Astrocyte of the hippocampus (primary cell): ENCODE results near the gene HSPB3.
"Not testable (repeated sequence)": the region's sequence is repeated elsewhere in the genome, so short reads cannot be mapped to it uniquely, and the experiment has no call there.

Experiments
- DNase-seq: peaks from one replicate; pipeline ENCODE4 v3.0.0; 2011; ENCODE audit warnings: low read depth, low spot score

HSPB3 gene

DNA sequence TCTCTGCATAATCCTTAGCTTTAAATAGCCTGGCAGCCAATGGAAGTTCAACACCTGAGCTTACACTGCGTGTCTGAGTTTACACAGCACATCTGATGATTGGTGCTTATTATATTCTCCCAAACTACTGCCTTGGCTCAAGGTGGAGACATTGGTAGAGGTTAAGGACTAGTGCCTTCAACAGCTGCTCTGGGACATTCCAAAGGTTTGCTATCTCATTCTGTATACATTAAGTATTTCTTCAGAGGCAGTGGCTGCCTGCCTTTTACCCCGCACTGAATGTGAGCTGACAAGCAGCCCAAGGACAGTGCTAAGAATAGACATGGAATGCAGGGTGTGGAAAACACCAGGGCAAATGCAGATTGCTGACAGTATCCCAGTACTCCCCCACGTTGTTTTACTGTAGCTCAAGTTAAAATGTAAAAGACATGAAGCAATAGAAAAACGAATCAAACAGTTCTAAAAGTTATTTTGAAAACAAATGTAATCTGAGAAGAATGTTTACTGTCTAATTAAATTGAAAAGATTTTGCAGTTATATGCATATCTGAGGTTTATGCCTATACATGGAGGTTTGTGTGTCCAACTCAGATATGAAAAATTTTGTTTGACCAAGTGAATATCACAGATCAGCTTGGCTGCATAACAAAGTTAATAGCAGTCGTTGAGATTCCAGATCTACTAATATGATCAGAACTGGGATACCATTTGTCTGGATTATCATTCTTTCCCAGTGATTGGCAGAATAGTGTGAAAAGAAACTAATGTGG, 1.8 kb downstream of the HSPB3 start:
- peak; percentile 76 for DNase-seq

DNA sequence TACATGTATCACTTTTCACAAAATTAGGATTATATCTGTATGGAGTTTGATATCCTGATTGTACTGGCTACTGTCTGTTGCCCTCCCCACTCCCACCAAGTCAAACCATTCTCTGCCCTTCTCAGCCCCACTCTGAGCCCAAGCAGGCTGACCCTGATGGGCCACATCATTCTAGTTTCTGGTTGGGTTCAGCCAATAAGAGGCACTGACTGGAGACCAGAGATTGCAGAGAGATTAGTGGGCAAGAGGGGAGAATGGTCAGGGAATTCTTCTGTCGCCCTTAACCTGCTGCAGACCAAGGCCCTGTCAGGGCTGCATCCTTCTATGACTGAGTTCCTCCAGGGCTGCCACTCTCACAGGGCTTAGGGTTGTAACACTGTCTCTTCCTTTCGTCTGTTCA, 2.7 kb downstream of the HSPB3 start:
- DNase-seq = no peak

DNA sequence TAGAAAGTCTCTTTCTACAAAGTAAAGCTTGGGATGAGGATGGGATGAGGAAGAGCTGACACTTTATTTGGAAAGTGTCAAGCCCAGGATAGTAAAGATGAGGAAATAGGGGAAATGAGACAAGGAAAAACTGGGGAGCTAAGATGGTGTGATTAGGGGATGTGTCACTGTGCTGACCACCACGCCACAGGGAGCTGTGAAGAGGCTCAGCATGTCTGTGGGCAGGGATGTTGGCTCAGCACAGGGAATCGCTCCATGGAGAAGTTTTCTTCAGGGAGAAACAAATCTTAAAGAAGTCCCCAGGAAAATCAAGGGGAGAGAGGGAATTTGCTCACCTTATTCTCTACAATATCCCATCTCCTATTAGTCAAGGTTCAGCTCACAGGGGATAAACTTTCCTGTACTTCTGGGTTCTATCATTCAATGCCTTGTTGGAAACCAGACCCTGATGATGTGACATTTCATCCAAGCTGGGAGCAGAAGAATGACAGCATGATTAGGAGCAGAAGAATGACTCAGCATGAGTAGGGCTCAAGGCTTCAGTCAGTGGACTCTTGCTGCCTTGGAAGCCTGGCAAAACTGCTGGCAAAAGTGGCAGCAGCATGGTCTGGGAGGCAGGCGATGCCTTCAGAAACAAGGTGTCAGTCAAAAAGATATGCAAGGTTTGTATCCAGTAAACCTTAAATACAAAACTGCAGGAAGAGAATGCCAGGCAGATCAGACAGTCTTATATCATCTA, 4.9 kb downstream of the HSPB3 start:
- peak; percentile 39 for DNase-seq

DNA sequence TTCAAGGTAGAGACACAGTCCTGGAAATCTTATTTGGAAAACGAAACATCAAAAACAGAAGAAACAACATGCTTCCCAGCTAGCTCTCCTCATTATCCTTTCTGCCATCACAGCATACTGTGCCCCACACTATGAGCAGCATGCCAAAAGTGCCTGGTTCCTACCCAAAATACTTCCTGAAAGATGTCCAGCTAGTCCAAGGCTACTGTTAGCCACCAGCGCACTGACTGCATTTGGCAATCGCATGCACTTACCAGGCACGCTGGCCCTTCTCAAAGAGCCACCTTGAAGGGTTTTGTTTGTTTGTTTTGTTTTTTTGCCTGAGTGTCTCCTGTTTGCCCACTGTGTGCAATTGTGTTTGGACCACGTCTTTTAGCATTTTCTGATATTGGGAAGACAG, 6.8 kb downstream of the HSPB3 start:
- no peak for DNase-seq

DNA sequence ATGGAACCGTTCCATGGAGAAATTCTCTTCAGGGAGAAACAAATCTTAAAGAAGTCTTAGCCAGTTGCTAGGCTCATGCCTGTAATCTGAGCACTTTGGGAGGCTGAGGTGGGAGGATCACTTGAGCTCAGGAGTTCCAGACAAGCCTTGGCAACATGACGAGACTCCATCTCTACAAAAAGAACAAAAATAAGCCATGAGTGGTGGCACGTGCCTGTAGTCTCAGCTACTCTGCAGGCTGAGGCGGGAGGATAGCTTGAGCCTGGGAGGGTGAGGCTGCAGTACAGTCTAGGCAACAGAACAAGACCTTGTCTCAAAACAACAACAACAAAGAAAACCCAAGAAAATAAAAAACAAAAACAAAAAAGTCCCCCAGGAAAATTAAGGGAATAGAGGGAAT, 8.2 kb downstream of the HSPB3 start:
- no peak for DNase-seq

DNA sequence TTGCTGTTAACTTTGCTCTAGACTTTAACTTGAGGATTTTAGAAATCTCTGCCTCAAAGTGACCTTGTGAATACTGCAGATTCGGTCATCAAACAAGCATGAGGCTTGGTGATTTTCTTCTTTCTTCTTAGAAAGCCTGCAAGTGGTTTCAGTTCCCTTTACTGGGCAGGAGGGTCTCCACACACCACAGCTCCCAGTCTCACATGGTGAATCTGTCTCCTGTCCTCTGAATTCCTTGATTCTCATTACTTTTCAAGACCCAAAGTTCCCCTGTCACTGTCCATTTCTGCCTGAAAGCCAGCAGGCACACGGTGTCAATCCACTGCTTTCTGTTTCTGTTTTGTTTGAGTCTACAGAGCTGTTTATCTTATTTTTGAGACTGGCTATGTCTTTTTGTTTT, 14.1 kb downstream of the HSPB3 start:
- DNase-seq = no peak

DNA sequence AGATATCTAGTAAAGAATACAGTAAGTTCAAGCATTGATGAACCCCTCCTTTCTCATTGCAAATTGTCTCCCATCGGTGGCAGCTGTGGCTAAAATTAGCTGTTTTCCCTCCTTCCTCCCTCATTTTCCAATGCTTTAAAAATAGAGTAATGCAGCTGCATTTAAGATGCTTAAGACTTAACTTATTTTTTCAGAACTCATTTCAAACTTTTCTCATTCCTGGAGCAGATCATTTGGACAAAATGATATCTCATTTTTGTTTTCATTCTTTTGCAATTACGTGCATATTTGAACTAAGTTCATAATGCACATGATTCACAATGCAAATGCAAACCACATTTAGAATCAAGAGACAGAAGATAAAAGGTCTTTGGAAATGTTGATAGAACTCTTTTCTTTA, 14.6 kb downstream of the HSPB3 start:
- DNase-seq = no peak

DNA sequence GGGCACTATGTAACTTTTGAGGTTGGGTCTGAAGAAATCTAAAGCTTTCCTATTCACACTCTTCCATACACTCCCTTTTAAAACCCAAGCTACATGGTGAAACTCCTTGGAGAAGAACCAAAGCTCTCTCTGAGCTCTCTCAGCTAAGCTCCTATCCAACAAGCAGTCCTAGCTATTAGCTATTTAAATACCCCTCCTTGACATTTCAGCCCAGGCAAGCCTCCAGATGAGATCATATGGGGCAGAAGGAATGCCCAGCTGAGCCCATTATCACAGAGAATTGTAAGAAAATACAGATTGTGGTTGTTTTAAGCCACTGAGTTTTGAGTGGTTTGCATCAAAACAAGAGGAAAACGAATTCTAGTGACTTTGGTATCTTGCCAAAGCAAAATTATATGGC, 15.2 kb downstream of the HSPB3 start:
- DNase-seq = peak; percentile 77

DNA sequence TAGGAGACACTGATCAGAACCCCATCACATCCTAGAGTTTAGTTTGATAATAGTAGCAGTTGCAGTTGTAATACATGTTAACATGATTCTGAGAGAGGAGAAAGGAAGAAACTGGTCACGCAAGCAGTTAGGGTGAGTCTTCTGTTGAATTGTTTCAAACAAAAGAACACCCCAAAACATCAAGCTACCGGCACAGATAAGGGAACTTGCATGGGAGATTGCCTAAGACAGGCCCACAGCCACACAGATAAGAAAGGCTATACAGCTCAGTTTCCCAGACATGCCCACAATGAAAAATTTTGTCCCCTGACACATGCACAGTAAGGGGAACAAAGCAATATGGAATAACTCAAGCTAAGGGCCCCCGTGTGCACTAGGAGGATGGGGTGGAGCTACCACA, 15.9 kb downstream of the HSPB3 start:
- DNase-seq = no peak

DNA sequence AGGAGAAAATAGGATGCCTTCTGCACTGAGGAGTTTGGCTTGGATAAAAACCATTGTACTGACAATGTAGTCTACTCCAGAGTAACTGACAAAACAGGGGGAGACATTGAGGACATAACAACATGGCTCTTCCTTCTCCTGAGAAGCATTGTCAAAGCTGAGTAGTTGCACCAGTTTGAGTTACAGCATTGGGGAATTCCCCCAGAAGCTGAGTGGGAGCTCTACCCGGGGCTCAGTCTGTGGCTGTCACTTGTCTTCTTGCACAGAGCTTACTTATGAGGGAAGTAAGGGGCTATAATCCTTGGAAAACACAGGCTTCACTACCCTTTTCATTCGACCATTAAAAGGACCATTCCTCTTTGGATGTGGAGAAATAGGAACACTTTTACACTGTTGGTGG, 21.2 kb downstream of the HSPB3 start:
- DNase-seq = no peak

DNA sequence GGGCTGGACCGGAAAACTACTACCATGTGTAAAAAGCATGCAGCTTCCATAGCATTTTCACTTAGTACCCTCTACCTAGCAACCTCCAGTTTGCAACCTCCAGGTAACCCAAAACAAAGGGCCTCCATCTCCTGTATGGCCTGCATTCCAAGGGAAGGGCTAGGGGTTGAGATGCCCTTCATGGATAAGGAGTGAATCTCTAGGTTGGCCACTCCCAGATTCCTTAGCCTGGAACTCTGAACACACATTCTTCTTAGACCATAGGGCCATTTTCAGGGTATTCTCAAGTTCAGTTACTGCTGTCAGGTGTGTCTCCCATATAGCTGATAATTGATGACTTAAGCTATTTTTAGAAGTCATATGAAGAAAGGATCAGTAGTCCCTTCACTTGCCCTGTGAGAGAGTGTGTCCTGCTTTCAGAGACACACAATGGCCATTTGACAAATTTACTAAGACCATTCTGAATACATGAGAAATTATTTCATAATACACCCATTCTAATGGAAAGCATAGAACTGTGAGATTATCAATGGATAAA, 22.5 kb downstream of the HSPB3 start:
- no peak for DNase-seq

DNA sequence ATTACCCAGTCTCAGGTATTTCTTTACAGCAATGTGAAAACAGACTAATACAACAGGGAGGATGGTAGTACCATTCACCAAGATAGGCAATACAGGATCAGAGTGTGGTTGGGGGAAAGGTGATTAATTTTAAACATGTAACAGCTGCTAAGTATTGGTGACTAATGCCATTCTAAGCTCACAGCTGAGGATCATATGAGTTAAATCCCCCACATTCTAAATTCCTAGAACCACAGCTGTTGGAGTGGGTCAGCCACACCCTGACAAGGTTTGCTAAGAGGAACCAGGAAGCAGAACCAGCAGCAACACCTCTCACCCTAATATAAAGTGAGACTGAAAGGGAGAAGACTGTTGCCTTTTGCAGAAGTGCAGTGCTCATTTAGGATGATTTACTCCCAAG, 24.8 kb downstream of the HSPB3 start:
- DNase-seq = no peak

DNA sequence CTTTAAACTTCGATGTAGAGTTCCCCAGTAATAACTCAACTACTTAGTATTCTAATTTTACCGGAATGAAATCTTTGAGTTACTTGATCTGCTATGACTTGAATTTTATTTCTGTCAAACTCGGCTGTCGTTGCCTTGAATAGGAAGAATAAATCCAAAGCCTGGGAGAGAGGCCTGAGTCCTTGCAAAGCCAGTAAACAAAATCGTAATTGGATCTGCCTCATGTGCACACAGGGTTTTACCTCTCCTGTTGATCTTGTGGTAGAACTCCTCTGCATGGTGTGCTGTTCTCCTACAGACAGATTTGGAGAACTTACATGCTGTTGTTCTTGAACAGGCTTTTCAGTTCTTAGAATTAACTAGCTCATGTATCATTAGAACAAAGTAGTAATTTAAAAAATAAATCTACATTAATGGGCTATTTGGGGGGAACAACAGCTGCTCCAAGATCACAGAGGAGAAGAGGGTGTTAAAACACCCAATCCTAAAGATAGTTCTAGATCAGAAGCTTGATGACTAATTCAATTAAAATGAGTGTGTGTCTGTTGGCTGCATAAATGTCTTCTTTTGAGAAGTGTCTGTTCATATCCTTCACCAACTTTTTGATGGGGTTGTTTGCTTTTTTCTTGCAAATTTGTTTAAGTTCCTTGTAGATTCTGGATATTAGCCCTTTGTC, 28.9 kb downstream of the HSPB3 start:
- no peak for DNase-seq

DNA sequence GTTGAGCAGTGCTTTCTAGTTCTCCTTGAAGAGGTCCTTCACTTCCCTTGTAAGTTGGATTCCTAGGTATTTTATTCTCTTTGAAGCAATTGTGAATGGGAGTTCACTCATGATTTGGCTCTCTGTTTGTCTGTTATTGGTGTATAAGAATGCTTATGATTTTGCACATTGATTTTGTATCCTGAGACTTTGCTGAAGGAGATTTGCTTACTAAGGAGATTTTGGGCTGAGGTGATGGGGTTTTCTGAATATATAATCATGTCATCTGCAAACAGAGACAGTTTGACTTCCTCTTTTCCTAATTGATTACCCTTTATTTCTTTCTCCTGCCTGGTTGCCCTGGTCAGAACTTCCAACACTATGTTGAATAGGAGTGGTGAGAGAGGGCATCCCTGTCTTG, 30.2 kb downstream of the HSPB3 start:
- DNase-seq = not testable (repeated sequence)

DNA sequence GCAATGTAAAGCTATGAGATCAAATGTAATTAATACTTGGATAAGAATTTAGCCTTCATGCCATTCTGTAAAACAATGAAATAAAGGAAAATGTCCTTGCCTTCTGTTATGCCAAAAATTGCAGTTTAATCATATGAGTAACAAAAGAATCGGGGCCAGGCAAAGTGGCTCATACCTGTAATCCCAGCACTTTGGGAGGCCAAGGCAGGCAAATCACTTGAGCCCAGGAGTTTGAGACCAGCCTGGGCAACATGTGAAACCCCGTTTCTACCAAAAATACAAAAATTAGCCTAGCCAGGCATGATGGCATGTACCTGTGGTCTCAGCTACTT, 34.1 kb downstream of the HSPB3 start:
- DNase-seq = not testable (repeated sequence)

DNA sequence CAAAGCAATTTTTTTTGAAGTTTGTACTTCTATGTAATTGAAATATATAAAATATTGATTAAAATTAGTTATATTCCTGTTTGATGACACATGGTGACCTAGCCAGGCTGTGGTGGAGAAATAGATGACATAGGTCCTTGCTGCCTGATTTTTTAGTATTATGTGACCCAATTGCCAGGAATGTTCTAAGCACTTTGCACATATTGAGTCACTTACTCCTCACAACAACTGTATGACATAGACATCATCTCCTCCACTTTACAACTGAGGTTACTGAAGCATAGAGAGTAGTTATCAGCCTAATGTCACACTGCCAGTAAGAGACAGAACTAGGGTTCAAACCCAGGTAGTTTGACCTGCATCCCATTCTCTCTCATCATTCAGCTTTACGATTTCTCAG, 35.8 kb downstream of the HSPB3 start:
- DNase-seq = no peak

DNA sequence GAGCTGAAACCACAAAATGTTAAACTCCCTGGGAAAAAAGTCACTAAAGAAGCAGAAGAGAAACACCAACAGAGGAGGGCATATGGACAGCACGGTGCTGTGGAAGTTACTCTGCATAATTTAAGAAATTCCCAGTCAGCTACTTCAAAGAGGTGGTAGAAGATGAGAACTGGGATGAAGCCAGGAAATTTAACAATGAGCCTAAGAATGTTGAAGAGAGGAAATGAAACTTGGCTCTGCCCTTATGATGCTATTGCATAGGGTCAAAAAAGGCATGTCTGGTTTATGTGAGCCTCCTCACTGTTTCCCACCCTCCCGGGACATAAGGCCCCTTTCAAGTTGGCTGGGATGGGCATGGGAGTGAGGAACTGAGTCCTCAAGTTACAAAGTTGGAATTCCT, 36.7 kb downstream of the HSPB3 start:
- DNase-seq = no peak

DNA sequence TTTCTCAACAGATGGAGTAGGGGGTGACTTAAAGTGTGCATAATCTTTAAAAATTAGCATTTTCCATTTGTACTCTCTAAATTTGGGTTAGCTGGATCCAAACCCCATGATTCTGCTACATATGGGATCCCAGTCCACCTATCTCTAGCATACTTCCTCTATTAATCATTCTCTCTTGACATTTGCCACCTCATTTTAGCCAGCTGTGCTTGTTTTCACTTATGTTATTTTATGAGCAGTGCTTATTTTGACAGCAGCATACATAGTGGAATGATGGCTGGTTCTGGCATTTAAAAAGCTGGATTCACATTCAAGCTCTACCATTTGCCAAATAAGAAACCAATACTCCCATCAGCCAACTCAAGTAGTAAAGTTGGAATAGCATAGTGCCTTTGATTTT, 39.5 kb downstream of the HSPB3 start:
- DNase-seq = no peak
